Mucosa of gallbladder (tissue), 1 donor: Measurements from ENCODE around the gene SLC6A6. TPM values are rescaled to one million over a fixed set of nuclear protein-coding genes. Genes with fewer than 3 reads are reported as not detected.

Experiments
- DNase-seq: peaks from one replicate; pipeline ENCODE4 v3.0.0-alpha.2; 2020; ENCODE audit warnings: low spot score
- total RNA-seq: library from RNA; stranded (reverse); gene quantifications from one replicate; pipeline ENCODE4 v1.2.1, GENCODE V29; 2021
- donor health status: DM: no; HTN: no; CAD: no.

SLC6A6 gene
- total RNA-seq, 1 donor from 2014 or later: 63.2 TPM

GRCh38 chr3:14484741-14485140, 82.3 kb downstream of the SLC6A6 start:
- no peak for DNase-seq

- DNase-seq: no peak
Observed at GRCh38 chr3:14485981-14486380, 83.6 kb downstream of the SLC6A6 start.

DNA sequence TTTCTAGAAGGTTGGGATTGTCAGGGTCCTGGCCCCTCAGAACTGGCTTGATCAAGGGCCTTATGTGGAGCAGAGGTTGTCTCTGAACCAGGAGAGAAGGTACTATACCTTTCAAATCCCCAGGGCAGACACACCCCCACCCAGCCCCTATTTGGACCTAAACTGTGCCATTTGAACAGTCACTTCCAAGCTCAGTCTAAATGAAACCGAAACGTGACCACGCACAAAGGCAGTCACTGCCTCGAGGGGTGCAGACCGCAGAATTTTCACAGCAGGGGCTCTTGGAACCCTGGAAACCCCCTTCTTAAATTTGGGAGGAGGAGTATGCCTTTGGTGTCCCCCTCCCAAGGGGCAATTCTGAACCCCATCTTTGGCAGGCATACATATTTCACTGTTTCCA, 84.1 kb downstream of the SLC6A6 start:
- DNase-seq: no peak

- no peak for DNase-seq
Observed at GRCh38 chr3:14487086-14487485, 84.7 kb downstream of the SLC6A6 start.

DNA sequence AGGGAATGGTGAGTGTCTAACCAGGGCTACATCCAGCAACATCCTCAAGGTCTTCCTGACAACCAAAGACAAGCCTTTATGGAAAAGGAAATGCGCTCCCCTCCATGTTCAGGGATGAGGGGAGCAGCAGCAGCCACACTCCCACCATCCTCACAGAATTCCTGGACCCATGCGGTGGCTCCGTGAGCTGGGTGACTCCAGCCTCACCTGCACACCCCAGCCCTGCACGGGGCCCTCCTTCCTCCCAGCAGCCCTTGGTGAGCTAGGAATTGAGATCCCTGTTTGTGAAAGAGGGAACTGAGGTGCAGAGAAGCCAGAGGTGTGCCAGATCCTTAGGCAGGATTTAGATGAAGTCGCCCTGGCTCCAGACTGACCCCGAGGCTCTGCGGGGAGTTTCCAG, 85.4 kb downstream of the SLC6A6 start:
- no peak for DNase-seq

DNA sequence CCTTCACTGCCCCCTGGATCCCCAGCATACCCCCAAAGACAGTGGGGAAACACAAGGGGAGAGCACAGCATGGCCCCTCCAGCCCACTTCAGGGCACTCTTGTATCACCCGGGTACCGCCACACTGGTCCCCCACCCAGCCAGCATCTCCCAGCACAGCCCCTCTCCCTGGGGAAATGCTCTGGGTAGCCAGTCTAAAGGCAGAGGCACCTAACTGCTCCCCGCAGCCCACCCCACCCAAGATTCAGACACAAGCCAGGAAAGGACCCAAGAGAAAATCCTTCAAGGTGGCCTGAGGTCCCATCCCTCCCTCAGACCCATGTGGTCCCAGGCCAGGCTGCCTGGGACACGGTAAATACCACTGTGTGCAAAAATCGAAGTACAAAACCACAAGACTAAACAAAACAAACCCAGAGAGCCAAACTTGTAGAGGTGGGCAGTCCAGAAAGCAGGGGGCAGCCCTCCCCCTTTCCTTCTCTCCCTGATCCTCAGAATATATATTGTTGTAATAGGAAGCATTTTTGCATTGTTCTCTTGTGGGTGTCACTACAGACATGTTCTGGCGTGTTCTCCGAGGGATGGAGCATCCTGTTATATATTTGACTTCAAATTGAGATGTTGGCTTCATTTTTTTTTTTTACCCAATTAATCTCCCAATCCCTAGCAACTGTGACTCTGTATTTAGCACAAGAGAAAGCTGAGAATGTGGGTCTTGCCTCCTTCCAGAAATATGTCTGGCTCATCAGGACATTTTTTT, 86.1 kb downstream of the SLC6A6 start:
- no peak for DNase-seq

GRCh38 chr3:14489641-14490040, 87.2 kb downstream of the SLC6A6 start:
- DNase-seq: no peak

- DNase-seq: no peak
Observed at GRCh38 chr3:14490255-14490654, 87.8 kb downstream of the SLC6A6 start.

DNA sequence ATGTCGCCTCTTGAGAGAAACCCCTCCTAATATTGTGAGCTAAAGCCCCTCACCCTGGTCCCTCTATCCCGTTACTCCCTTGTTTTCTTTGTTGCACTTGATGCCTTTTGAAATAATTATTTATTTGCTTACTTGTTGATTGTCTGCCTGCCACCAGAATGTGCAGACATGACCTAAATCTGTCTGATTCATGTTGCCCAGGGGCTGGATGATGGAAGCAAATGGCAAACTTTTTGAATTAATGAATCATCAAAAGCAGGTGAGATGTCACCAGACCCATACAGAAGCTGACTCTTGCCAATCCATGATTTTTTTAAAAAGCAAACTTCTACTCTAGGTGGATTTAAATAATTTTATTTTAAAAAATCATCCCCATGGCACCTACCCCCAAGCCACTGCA, 88.4 kb downstream of the SLC6A6 start:
- DNase-seq: no peak

DNA sequence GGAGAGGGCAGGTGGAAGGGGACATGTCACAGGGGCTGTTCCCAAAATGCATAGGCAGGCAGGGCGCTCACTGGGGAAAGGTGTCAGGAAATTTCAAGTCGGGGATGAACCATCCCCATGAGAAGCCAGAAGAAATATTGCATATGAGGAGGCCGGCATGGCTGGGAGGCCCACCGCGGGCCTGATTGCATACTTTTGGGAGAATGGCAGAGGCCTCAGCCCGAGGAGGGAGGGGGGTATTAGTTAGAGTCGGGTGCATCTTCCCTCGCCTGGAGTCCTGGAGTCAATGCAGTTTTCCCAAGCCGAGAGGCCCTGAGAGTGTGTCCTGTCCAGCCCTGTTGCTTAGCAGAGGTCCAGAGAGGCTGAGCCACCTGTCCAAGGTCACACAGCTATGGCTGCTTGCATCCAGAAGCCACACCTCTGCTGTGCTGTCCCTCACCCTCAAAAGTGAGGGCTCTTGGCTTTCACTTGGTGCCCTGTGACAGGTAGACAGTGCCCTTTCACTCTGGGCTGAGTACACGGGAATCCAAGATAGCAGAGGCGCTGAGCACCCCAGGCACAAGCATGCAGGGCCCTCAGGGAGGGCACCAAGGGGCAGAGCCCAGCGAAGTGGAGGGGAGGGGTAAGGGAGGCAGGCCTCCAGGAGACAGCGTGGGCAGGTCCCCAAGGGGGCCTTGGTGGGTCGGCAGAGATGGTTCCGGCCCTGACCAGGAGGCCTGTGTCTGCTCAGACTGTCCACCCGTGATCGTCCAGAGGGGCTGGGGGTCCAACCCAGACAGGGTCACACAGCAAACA, 89.2 kb downstream of the SLC6A6 start:
- no peak for DNase-seq

DNA sequence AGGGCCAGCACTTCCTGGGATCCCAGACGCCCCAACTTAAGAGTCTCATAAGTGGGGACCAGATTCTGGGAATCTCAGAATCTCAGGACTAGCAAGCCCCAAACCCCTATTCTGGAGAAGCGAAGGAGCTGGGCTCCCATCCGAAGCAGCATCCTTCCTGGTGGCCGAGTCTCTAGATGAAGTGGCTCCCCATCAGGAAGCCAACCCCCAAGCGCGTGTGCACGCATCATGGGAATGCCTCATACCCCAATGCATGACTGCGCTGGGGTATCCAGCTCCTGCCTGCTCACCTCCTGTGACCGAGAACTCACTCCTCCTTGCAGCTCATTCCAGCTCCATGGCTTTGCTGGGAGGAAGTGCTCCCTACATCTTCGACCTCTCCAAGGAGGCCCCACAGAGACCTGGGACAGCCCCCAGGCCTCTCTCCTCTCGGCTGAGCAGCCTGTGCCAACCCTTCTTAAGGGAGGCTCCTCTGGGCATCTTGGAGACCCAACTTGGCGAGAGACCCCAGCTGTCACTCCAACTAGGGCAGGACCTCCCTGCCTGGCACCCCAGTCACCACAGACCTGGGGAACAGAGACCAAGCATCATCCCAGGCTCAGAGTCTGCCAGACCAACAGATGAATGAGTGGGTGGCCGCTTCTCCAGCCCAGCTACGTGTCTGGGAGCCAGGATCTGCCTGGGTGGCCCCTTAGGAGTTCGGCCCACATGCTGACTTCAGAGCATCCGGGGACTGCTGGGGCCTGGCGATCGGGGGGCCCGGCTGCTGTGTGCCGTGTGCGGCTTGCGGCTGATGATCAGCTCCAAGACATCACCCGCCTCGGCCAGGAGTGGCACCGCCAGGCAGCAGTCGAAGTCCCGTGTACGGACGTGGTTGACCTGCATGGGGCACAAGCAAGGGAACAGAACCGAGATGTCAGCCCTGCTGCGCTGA, 90.8 kb downstream of the SLC6A6 start:
- DNase-seq: no peak

GRCh38 chr3:14494279-14494972, 92.0 kb downstream of the SLC6A6 start:
- no peak for DNase-seq

DNA sequence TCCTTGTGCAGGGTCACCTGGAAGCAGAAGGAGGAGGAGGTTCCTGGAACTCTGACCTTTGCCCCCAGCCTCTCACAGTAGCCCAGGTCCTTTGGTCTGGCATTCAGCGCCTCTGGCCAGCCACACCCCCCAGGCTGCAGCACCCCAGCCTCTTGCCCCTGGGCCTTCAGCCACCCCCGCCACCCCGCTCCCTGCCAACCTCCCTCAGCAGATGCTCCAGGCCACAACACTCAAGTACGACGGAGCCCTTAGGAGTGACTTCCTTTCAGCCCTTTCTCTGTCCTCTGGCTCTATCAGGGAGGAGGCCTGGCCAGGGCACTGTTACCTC, 92.5 kb downstream of the SLC6A6 start:
- no peak for DNase-seq

- no peak for DNase-seq
Observed at GRCh38 chr3:14496351-14496750, 93.9 kb downstream of the SLC6A6 start.

DNA sequence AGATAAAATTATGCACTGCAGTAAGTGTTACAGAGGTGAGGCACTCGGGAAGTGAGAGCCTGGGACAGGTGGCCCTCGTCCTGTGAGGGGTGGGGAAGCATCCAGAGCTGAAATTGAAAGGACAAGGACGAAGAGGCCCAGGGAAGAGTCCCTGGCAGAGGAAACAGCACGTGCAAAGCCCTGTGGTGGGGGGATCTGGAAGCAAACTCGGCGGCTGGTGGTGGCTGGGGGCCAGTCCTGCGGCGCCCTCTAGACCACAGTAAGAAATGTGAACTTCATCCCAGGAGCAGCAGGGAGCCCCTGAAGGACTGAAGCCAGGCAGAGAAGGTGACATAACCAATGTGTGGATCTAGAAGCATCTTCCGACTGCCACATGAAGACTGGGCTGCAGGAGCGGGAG, 94.9 kb downstream of the SLC6A6 start:
- DNase-seq: no peak

DNA sequence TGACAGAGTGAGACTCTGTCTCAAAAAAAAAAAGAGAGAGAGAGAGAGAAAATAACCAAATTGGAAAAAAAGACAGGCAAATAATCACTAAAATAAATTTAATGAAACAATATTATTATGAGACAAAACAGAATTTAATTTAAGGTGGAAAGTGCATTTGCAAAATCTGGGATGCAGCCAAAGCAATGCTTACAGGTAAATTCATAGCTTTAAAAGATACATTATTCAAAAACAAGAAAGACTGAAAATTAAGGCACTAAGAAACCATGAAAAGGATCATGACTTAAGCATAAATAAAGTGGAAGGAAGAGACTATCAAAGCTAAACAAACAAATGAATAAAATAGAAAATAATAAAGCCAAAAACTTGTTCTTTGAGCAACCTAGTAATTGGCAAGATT, 100.1 kb downstream of the SLC6A6 start:
- DNase-seq: no peak

DNA sequence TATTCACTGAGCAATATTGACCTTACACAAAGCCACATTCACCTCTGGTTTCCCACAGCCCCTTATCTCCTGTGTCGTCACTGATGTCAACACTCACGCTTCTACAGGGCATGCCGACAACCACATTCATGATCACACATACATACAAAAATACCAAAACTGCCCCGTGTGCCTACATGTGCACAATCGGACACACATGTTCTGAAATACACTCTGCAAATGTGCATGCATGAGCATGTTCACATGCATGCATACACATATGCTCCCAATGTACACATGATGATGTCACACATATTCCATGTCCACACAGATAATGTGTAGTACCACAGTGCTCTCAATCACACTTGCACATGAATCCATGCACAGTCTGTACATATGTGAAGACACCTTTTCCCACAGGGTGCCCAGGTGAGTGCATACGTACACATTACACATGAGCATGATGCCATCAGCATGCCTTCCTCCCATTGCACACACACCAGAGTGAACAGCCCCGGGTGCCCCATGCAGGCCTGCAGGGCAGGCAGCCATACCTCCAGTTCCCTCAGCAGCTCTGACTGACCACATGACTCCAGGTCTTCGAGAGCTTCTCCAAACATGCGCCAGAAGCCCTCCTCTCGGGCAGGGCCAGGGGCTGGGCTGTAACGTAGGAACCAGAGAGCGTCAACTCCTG, 100.8 kb downstream of the SLC6A6 start:
- no peak for DNase-seq

GRCh38 chr3:14503706-14504065, 101.3 kb downstream of the SLC6A6 start:
- no peak for DNase-seq

- DNase-seq: no peak
Observed at GRCh38 chr3:14505001-14505802, 102.8 kb downstream of the SLC6A6 start.

- DNase-seq: no peak
Observed at GRCh38 chr3:14505803-14506500, 103.5 kb downstream of the SLC6A6 start.
